ENCODE data around the gene CDKAL1.

CDKAL1 gene

GRCh38 chr6:20790032-20790791 is 256.0 kb downstream of the CDKAL1 start:
- no peak overlapping the region for H3K27ac ChIP-seq (ENCODE audit: poor library complexity, severe bottlenecking)
- no peaks in the 10 kb centered on the region for H3K4me1 ChIP-seq (ENCODE audit: insufficient read depth, poor library complexity, severe bottlenecking)
- DNase-seq (ENCODE audit: low spot score) (no peak), ATAC-seq (ENCODE audit: low read depth) (no peak)
- no peaks in the 10 kb centered on the region for H3K36me3 ChIP-seq (ENCODE audit: low read depth)
- H3K27me3 ChIP-seq (ENCODE audit: insufficient read depth, poor library complexity, severe bottlenecking), result no peaks in the 10 kb centered on the region
- H3K9me3 ChIP-seq (ENCODE audit: severe bottlenecking), result no peaks in the 10 kb centered on the region
- no peak overlapping the region for H3K4me3 ChIP-seq (ENCODE audit: severe bottlenecking)
- TF ChIP-seq CTCF (IDR thresholded peaks at IDR 0.05; ENCODE audit: poor library complexity, severe bottlenecking), result no peak

- H3K27me3 ChIP-seq (ENCODE audit: insufficient read depth, poor library complexity, severe bottlenecking), result no peaks in the 10 kb centered on the region
- TF ChIP-seq CTCF (IDR thresholded peaks at IDR 0.05; ENCODE audit: poor library complexity, severe bottlenecking), result no peak
- no peak for ATAC-seq (ENCODE audit: low read depth)
- H3K9me3 ChIP-seq (ENCODE audit: severe bottlenecking), result no peaks in the 10 kb centered on the region
- no peaks in the 10 kb centered on the region for H3K36me3 ChIP-seq (ENCODE audit: low read depth)
- no peak overlapping the region for H3K27ac ChIP-seq (ENCODE audit: poor library complexity, severe bottlenecking)
- H3K4me1 ChIP-seq (ENCODE audit: insufficient read depth, poor library complexity, severe bottlenecking), result no peaks in the 10 kb centered on the region
- no peak for DNase-seq (ENCODE audit: low spot score)
- no peak overlapping the region for H3K4me3 ChIP-seq (ENCODE audit: severe bottlenecking)
These were observed 256.8 kb downstream of the CDKAL1 start for GRCh38 chr6:20791074-20791473.

GRCh38 chr6:20791944-20792343 is 257.7 kb downstream of the CDKAL1 start:
- H3K4me3 ChIP-seq (ENCODE audit: severe bottlenecking), result no peak overlapping the region
- no peak overlapping the region for H3K27ac ChIP-seq (ENCODE audit: poor library complexity, severe bottlenecking)
- no peaks in the 10 kb centered on the region for H3K9me3 ChIP-seq (ENCODE audit: severe bottlenecking)
- DNase-seq (ENCODE audit: low spot score) (no peak), ATAC-seq (ENCODE audit: low read depth) (no peak)
- H3K4me1 ChIP-seq (ENCODE audit: insufficient read depth, poor library complexity, severe bottlenecking), result no peaks in the 10 kb centered on the region
- H3K36me3 ChIP-seq (ENCODE audit: low read depth), result no peaks in the 10 kb centered on the region
- H3K27me3 ChIP-seq (ENCODE audit: insufficient read depth, poor library complexity, severe bottlenecking), result no peaks in the 10 kb centered on the region
- no peak for TF ChIP-seq CTCF (IDR thresholded peaks at IDR 0.05; ENCODE audit: poor library complexity, severe bottlenecking)

- TF ChIP-seq CTCF (IDR thresholded peaks at IDR 0.05; ENCODE audit: poor library complexity, severe bottlenecking), result no peak
- no peak overlapping the region for H3K27ac ChIP-seq (ENCODE audit: poor library complexity, severe bottlenecking)
- no peaks in the 10 kb centered on the region for H3K4me1 ChIP-seq (ENCODE audit: insufficient read depth, poor library complexity, severe bottlenecking)
- no peaks in the 10 kb centered on the region for H3K36me3 ChIP-seq (ENCODE audit: low read depth)
- DNase-seq (ENCODE audit: low spot score), result no peak
- ATAC-seq (ENCODE audit: low read depth), result no peak
- H3K27me3 ChIP-seq (ENCODE audit: insufficient read depth, poor library complexity, severe bottlenecking), result no peaks in the 10 kb centered on the region
- H3K9me3 ChIP-seq (ENCODE audit: severe bottlenecking), result no peaks in the 10 kb centered on the region
- H3K4me3 ChIP-seq (ENCODE audit: severe bottlenecking), result no peak overlapping the region
These were observed 258.9 kb downstream of the CDKAL1 start for GRCh38 chr6:20793174-20793573.

GRCh38 chr6:20797597-20797996 is 263.3 kb downstream of the CDKAL1 start:
- DNase-seq (ENCODE audit: low spot score) (no peak), ATAC-seq (ENCODE audit: low read depth) (no peak)
- Histone ChIP-seq H3K36me3 (ENCODE audit: low read depth) (no peaks in the 10 kb centered on the region), H3K27ac (ENCODE audit: poor library complexity, severe bottlenecking) (no peak overlapping the region), H3K4me3 (ENCODE audit: severe bottlenecking) (no peak overlapping the region), H3K9me3 (ENCODE audit: severe bottlenecking) (no peaks in the 10 kb centered on the region), H3K4me1 (ENCODE audit: insufficient read depth, poor library complexity, severe bottlenecking) (no peaks in the 10 kb centered on the region), H3K27me3 (ENCODE audit: insufficient read depth, poor library complexity, severe bottlenecking) (no peaks in the 10 kb centered on the region)
- TF ChIP-seq CTCF (IDR thresholded peaks at IDR 0.05; ENCODE audit: poor library complexity, severe bottlenecking), result no peak
